H1 (cell line): ENCODE data around the gene LENG9.
"Not testable (repeated sequence)": the region's sequence is repeated elsewhere in the genome, so short reads cannot be mapped to it uniquely, and the experiment has no call there.

Source experiments
- BCL11A ChIP-seq, 2 experiments: IDR thresholded peaks; one replicate each; pipeline ENCODE4 v1.6.1; 2011; ENCODE audit warnings: low read depth in 2 of 2, low read length in 2 of 2, mild to moderate bottlenecking in 2 of 2
- CREB1 ChIP-seq: IDR thresholded peaks from 2 replicates; pipeline ENCODE4 v1.6.1; 2012; ENCODE audit warnings: inconsistent platforms
- EP300 ChIP-seq, 2 experiments: IDR thresholded peaks; 1 replicate in 1 of 2; 2 replicates in 1 of 2; pipeline ENCODE4 v1.6.1; 2011 to 2012; ENCODE audit warnings: low read depth in 2 of 2, low read length in 2 of 2, mild to moderate bottlenecking in 2 of 2, borderline replicate concordance in 1 of 2, inconsistent platforms in 1 of 2, moderate library complexity in 1 of 2
- POLR2AphosphoS5 ChIP-seq: IDR thresholded peaks from 2 replicates; pipeline ENCODE4 v1.6.1; 2011; ENCODE audit warnings: low read depth, low read length
- TAF1 ChIP-seq: IDR thresholded peaks from 2 replicates; pipeline ENCODE4 v1.6.1; 2011; ENCODE audit warnings: mild to moderate bottlenecking, low read depth, low read length
- TF ChIP-seq, protein P1 (sequence below): IDR thresholded peaks from 2 replicates; pipeline ENCODE4 v1.6.1; 2011; ENCODE audit warnings: low read length, improper control_type of control experiment
- TF ChIP-seq, protein P2 (sequence below), 3 experiments: IDR thresholded peaks; 1 replicate in 2 of 3; 2 replicates in 1 of 3; pipeline versions ENCODE4 v1.5.1 to v1.6.1; 2011; ENCODE audit warnings: low read length in 3 of 3, mild to moderate bottlenecking in 3 of 3, inconsistent platforms in 2 of 3, low read depth in 1 of 3, moderate library complexity in 1 of 3; ENCODE audit not compliant: insufficient read depth in 1 of 3; ENCODE audit errors: control extremely low read depth in 1 of 3

- TF ChIP-seq CREB1; EP300 (IDR thresholded peaks at IDR 0.05; ENCODE audit: borderline replicate concordance in 1 of 2, low read depth in 2 of 2, low read length in 2 of 2); POLR2AphosphoS5; TAF1; BCL11A (IDR thresholded peaks at IDR 0.05; ENCODE audit: low read depth in 2 of 2, low read length in 2 of 2): not testable (repeated sequence)
- TF ChIP-seq, protein P1, sequence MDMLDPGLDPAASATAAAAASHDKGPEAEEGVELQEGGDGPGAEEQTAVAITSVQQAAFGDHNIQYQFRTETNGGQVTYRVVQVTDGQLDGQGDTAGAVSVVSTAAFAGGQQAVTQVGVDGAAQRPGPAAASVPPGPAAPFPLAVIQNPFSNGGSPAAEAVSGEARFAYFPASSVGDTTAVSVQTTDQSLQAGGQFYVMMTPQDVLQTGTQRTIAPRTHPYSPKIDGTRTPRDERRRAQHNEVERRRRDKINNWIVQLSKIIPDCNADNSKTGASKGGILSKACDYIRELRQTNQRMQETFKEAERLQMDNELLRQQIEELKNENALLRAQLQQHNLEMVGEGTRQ: not testable (repeated sequence)
- TF ChIP-seq, protein P2, sequence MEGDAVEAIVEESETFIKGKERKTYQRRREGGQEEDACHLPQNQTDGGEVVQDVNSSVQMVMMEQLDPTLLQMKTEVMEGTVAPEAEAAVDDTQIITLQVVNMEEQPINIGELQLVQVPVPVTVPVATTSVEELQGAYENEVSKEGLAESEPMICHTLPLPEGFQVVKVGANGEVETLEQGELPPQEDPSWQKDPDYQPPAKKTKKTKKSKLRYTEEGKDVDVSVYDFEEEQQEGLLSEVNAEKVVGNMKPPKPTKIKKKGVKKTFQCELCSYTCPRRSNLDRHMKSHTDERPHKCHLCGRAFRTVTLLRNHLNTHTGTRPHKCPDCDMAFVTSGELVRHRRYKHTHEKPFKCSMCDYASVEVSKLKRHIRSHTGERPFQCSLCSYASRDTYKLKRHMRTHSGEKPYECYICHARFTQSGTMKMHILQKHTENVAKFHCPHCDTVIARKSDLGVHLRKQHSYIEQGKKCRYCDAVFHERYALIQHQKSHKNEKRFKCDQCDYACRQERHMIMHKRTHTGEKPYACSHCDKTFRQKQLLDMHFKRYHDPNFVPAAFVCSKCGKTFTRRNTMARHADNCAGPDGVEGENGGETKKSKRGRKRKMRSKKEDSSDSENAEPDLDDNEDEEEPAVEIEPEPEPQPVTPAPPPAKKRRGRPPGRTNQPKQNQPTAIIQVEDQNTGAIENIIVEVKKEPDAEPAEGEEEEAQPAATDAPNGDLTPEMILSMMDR (IDR thresholded peaks at IDR 0.05; ENCODE audit: control extremely low read depth in 1 of 3, insufficient read depth in 1 of 3, low read depth in 1 of 3, low read length in 3 of 3): not testable (repeated sequence)
These were observed 34.3 kb upstream of the LENG9 start for GRCh38 chr19:54497747-54498450.
